ENCODE results near the gene SERPINB6.
"Not testable (repeated sequence)": the region's sequence is repeated elsewhere in the genome, so short reads cannot be mapped to it uniquely, and the experiment has no call there.

Gene SERPINB6

GRCh38 chr6:2913621-2914317 lies 57.6 kb downstream of the SERPINB6 start:
- Histone ChIP-seq H3K9me3 (replicated peaks; ENCODE audit: low read length) (no peaks in the 10 kb centered on the region), H3K9ac (ENCODE audit: low read depth, low read length) (no peak overlapping the region), H3K27me3 (ENCODE audit: control insufficient read depth, insufficient read depth, low read length) (peaks cover 33% of the 10 kb centered on the region), H3K4me3 (ENCODE audit: low read length) (no peak overlapping the region), H3K36me3 (ENCODE audit: insufficient read depth, low read length) (no peaks in the 10 kb centered on the region), H3K4me1 (ENCODE audit: control insufficient read depth, insufficient read depth, low read length) (no peaks in the 10 kb centered on the region), H3K4me2 (ENCODE audit: low read length) (no peak overlapping the region)

GRCh38 chr6:2911171-2911570 lies 60.2 kb downstream of the SERPINB6 start:
- Histone ChIP-seq H3K4me1 (ENCODE audit: control insufficient read depth, insufficient read depth, low read length) (no peaks in the 10 kb centered on the region), H3K36me3 (ENCODE audit: insufficient read depth, low read length) (no peaks in the 10 kb centered on the region)

GRCh38 chr6:2909718-2910117 lies 61.6 kb downstream of the SERPINB6 start:
- Histone ChIP-seq H3K4me1 (ENCODE audit: control insufficient read depth, insufficient read depth, low read length) (no peaks in the 10 kb centered on the region), H3K4me3 (ENCODE audit: low read length) (no peak overlapping the region), H3K9me3 (replicated peaks; ENCODE audit: low read length) (no peaks in the 10 kb centered on the region), H3K27me3 (ENCODE audit: control insufficient read depth, insufficient read depth, low read length) (peaks cover 20% of the 10 kb centered on the region), H3K4me2 (ENCODE audit: low read length) (no peak overlapping the region), H3K36me3 (ENCODE audit: insufficient read depth, low read length) (no peaks in the 10 kb centered on the region), H3K9ac (ENCODE audit: low read depth, low read length) (no peak overlapping the region)

More at GRCh38 chr6:2911171-2911570, 60.2 kb downstream of the SERPINB6 start:
- H3K27me3 ChIP-seq (ENCODE audit: control insufficient read depth, insufficient read depth, low read length) = peaks cover 20% of the 10 kb centered on the region
- no peak overlapping the region for H3K9ac ChIP-seq (ENCODE audit: low read depth, low read length)
- no peak overlapping the region for H3K4me3 ChIP-seq (ENCODE audit: low read length)
- H3K4me2 ChIP-seq (ENCODE audit: low read length) = no peak overlapping the region
- no peaks in the 10 kb centered on the region for H3K9me3 ChIP-seq (replicated peaks; ENCODE audit: low read length)

GRCh38 chr6:2909051-2909606 lies 62.2 kb downstream of the SERPINB6 start:
- not testable (repeated sequence) for H3K4me3 ChIP-seq (ENCODE audit: low read length); H3K36me3 ChIP-seq (ENCODE audit: insufficient read depth, low read length); H3K4me1 ChIP-seq (ENCODE audit: control insufficient read depth, insufficient read depth, low read length); H3K9ac ChIP-seq (ENCODE audit: low read depth, low read length); H3K9me3 ChIP-seq (replicated peaks; ENCODE audit: low read length); H3K4me2 ChIP-seq (ENCODE audit: low read length)
- peaks cover 17% of the 10 kb centered on the region for H3K27me3 ChIP-seq (ENCODE audit: control insufficient read depth, insufficient read depth, low read length)

- not testable (repeated sequence) for H3K36me3 ChIP-seq (ENCODE audit: insufficient read depth, low read length); H3K4me2 ChIP-seq (ENCODE audit: low read length)
- peaks cover 11% of the 10 kb centered on the region for H3K27me3 ChIP-seq (ENCODE audit: control insufficient read depth, insufficient read depth, low read length)
Observed at GRCh38 chr6:2908516-2908915, 62.9 kb downstream of the SERPINB6 start.

GRCh38 chr6:2903411-2904185 lies 67.8 kb downstream of the SERPINB6 start:
- not testable (repeated sequence) for H3K9me3 ChIP-seq (replicated peaks; ENCODE audit: low read length); H3K36me3 ChIP-seq (ENCODE audit: insufficient read depth, low read length); H3K9ac ChIP-seq (ENCODE audit: low read depth, low read length)
- H3K27me3 ChIP-seq (ENCODE audit: control insufficient read depth, insufficient read depth, low read length) = peaks cover 27% of the 10 kb centered on the region
- peaks cover 11% of the 10 kb centered on the region for H3K4me1 ChIP-seq (ENCODE audit: control insufficient read depth, insufficient read depth, low read length)
- peak overlapping the region; percentile 92 for H3K4me2 ChIP-seq (ENCODE audit: low read length)
- H3K4me3 ChIP-seq (ENCODE audit: low read length) = peak overlapping the region; percentile 76

More at GRCh38 chr6:2908516-2908915, 62.9 kb downstream of the SERPINB6 start:
- H3K4me3 ChIP-seq (ENCODE audit: low read length); H3K4me1 ChIP-seq (ENCODE audit: control insufficient read depth, insufficient read depth, low read length); H3K9ac ChIP-seq (ENCODE audit: low read depth, low read length); H3K9me3 ChIP-seq (replicated peaks; ENCODE audit: low read length): not testable (repeated sequence)

- H3K9ac ChIP-seq (ENCODE audit: low read depth, low read length); H3K9me3 ChIP-seq (replicated peaks; ENCODE audit: low read length): not testable (repeated sequence)
- H3K4me3 ChIP-seq (ENCODE audit: low read length) = peak overlapping the region; percentile 76
Observed at GRCh38 chr6:2901645-2902502, 69.5 kb downstream of the SERPINB6 start.

GRCh38 chr6:2900821-2901644 lies 70.3 kb downstream of the SERPINB6 start:
- Histone ChIP-seq H3K4me2 (ENCODE audit: low read length) (no peak overlapping the region), H3K4me1 (ENCODE audit: control insufficient read depth, insufficient read depth, low read length) (peaks cover 11% of the 10 kb centered on the region), H3K4me3 (ENCODE audit: low read length) (no peak overlapping the region), H3K9me3 (replicated peaks; ENCODE audit: low read length) (no peaks in the 10 kb centered on the region), H3K36me3 (ENCODE audit: insufficient read depth, low read length) (no peaks in the 10 kb centered on the region), H3K9ac (ENCODE audit: low read depth, low read length) (no peak overlapping the region), H3K27me3 (ENCODE audit: control insufficient read depth, insufficient read depth, low read length) (peaks cover 27% of the 10 kb centered on the region)

More at GRCh38 chr6:2901645-2902502, 69.5 kb downstream of the SERPINB6 start:
- Histone ChIP-seq H3K4me2 (ENCODE audit: low read length) (peak overlapping the region; percentile 92), H3K27me3 (ENCODE audit: control insufficient read depth, insufficient read depth, low read length) (peaks cover 27% of the 10 kb centered on the region), H3K4me1 (ENCODE audit: control insufficient read depth, insufficient read depth, low read length) (peaks cover 11% of the 10 kb centered on the region)
- H3K36me3 ChIP-seq (ENCODE audit: insufficient read depth, low read length) = not testable (repeated sequence)

GRCh38 chr6:2900221-2900807 lies 71.1 kb downstream of the SERPINB6 start:
- no peak overlapping the region for H3K9ac ChIP-seq (ENCODE audit: low read depth, low read length)
- peaks cover 11% of the 10 kb centered on the region for H3K4me1 ChIP-seq (ENCODE audit: control insufficient read depth, insufficient read depth, low read length)
- H3K4me3 ChIP-seq (ENCODE audit: low read length) = no peak overlapping the region
- peaks cover 27% of the 10 kb centered on the region for H3K27me3 ChIP-seq (ENCODE audit: control insufficient read depth, insufficient read depth, low read length)
- no peak overlapping the region for H3K4me2 ChIP-seq (ENCODE audit: low read length)
- no peaks in the 10 kb centered on the region for H3K36me3 ChIP-seq (ENCODE audit: insufficient read depth, low read length)
- no peaks in the 10 kb centered on the region for H3K9me3 ChIP-seq (replicated peaks; ENCODE audit: low read length)

GRCh38 chr6:2899596-2899995 lies 71.8 kb downstream of the SERPINB6 start:
- peaks cover 11% of the 10 kb centered on the region for H3K4me1 ChIP-seq (ENCODE audit: control insufficient read depth, insufficient read depth, low read length)

More at GRCh38 chr6:2899596-2899995, 71.8 kb downstream of the SERPINB6 start:
- no peak overlapping the region for H3K9ac ChIP-seq (ENCODE audit: low read depth, low read length)
- no peak overlapping the region for H3K4me2 ChIP-seq (ENCODE audit: low read length)
- H3K27me3 ChIP-seq (ENCODE audit: control insufficient read depth, insufficient read depth, low read length) = peaks cover 27% of the 10 kb centered on the region
- no peaks in the 10 kb centered on the region for H3K36me3 ChIP-seq (ENCODE audit: insufficient read depth, low read length)
- no peak overlapping the region for H3K4me3 ChIP-seq (ENCODE audit: low read length)
- H3K9me3 ChIP-seq (replicated peaks; ENCODE audit: low read length) = no peaks in the 10 kb centered on the region
